Endothelial cell of umbilical vein (primary cell): ENCODE data around the gene SLCO3A1. TPM values are rescaled to one million over a fixed set of nuclear protein-coding genes. Genes with fewer than 3 reads are reported as not detected.

Experiments
- BruUV-seq: library from RNA; stranded (reverse); fragments of 400-500 nt; replicated peaks from 2 replicates; lab custom pipeline; 2021; lab: Mats Ljungman, UMichigan
- CTCF ChIA-PET: fragments of 300-600, 350-600 bp; sonication (Branson Sonifier 250); formaldehyde crosslinking; loops from one replicate; lab custom pipeline; 2021; ENCODE audit warnings: antibody characterized with exemption, inconsistent platforms; lab: Charles Lee
- POLR2A ChIA-PET: fragments of 300-600, 350-600 bp; sonication (Branson Sonifier 250); formaldehyde crosslinking; loops from one replicate; lab custom pipeline; 2021; ENCODE audit warnings: antibody characterized with exemption, inconsistent platforms; lab: Charles Lee
- DNase-seq: peaks from one replicate; pipeline ENCODE4 v3.0.0-alpha.2; 2011; ENCODE audit warnings: low read depth, low spot score
- FAIRE-seq: peaks from 2 replicates; lab custom pipeline; 2011; peaks lifted over from hg19 to GRCh38; lab: Jason Lieb, UNC
- H2AFZ ChIP-seq: 2 replicates; pipeline ENCODE4 v1.6.0; 2012; ENCODE audit warnings: low read depth, low read length, control low read depth, inconsistent platforms
- H3K27ac ChIP-seq: 2 replicates; pipeline ENCODE4 v1.5.1; 2011; ENCODE audit warnings: low read depth, mild to moderate bottlenecking, control low read depth, low read length, moderate library complexity; ENCODE audit not compliant: insufficient read depth
- H3K27me3 ChIP-seq, 2 experiments: 2 replicates each; pipeline versions ENCODE4 v1.6.0 to v1.6.1; 2011; ENCODE audit warnings: low read length in 2 of 2, mixed read lengths in 1 of 2; ENCODE audit not compliant: control insufficient read depth in 2 of 2, insufficient read depth in 2 of 2
- H3K36me3 ChIP-seq, 2 experiments: 2 replicates in 1 of 2; 3 replicates in 1 of 2; pipeline ENCODE4 v1.5.1; 2011; ENCODE audit warnings: low read length in 2 of 2, mild to moderate bottlenecking in 1 of 2, moderate library complexity in 1 of 2; ENCODE audit not compliant: control insufficient read depth in 2 of 2, insufficient read depth in 2 of 2; ENCODE audit errors: extremely low read depth in 1 of 2
- H3K4me1 ChIP-seq: 3 replicates; pipeline ENCODE4 v1.5.1; 2011; ENCODE audit warnings: mild to moderate bottlenecking, low read length; ENCODE audit not compliant: control insufficient read depth, insufficient read depth; ENCODE audit errors: extremely low read depth
- H3K4me2 ChIP-seq: 2 replicates; pipeline ENCODE4 v1.6.1; 2011; ENCODE audit warnings: low read length, control low read depth, mixed read lengths; ENCODE audit not compliant: insufficient read depth
- H3K4me3 ChIP-seq, 3 experiments: fragments of 200-600 bp in 1 of 3; sonication (generic), shearing (Covaris generic) in 1 of 3; replicated peaks in 1 of 3; 2 replicates each; pipeline ENCODE4 v1.5.1; 2011 to 2016; ENCODE audit warnings: control low read depth in 3 of 3, low read length in 3 of 3, mild to moderate bottlenecking in 2 of 3, inconsistent platforms in 1 of 3, low read depth in 1 of 3, moderate library complexity in 1 of 3; ENCODE audit not compliant: insufficient read depth in 1 of 3
- H3K79me2 ChIP-seq: 2 replicates; pipeline ENCODE4 v1.6.0; 2012; ENCODE audit warnings: low read length, inconsistent platforms; ENCODE audit not compliant: control insufficient read depth, insufficient read depth
- H3K9ac ChIP-seq: replicated peaks from 2 replicates; pipeline ENCODE3; 2011; ENCODE audit warnings: low read length, control low read depth; ENCODE audit not compliant: insufficient read depth; ENCODE audit errors: extremely low read depth
- H3K9me1 ChIP-seq: replicated peaks from 3 replicates; pipeline ENCODE4 v1.6.0; 2011; ENCODE audit warnings: mild to moderate bottlenecking, low read length; ENCODE audit not compliant: control insufficient read depth, insufficient read depth; ENCODE audit errors: extremely low read depth
- H3K9me3 ChIP-seq: replicated peaks from 2 replicates; pipeline ENCODE4 v1.5.1; 2012; ENCODE audit warnings: low read length, inconsistent platforms; ENCODE audit not compliant: control insufficient read depth, insufficient read depth
- H4K20me1 ChIP-seq: replicated peaks from 2 replicates; pipeline ENCODE3; 2011; ENCODE audit warnings: mild to moderate bottlenecking, low read length; ENCODE audit not compliant: control insufficient read depth, insufficient read depth; ENCODE audit errors: extremely low read depth
- FOS ChIP-seq: IDR thresholded peaks from 2 replicates; pipeline ENCODE4 v1.6.1; 2011; ENCODE audit warnings: mild to moderate bottlenecking, low read length, moderate library complexity, borderline replicate concordance; ENCODE audit not compliant: insufficient read depth
- JUN ChIP-seq: IDR thresholded peaks from 2 replicates; pipeline ENCODE4 v1.6.1; 2011; ENCODE audit warnings: borderline replicate concordance, low read depth; ENCODE audit not compliant: insufficient read length, insufficient read depth
- MYC ChIP-seq: IDR thresholded peaks from one replicate; pipeline ENCODE4 v1.6.1; 2011; ENCODE audit warnings: mild to moderate bottlenecking, low read depth, low read length
- POLR2AphosphoS5 ChIP-seq: IDR thresholded peaks from 2 replicates; pipeline ENCODE4 v1.6.1; 2012; ENCODE audit warnings: low read depth, mild to moderate bottlenecking, control low read depth, low read length, moderate library complexity; ENCODE audit not compliant: insufficient read depth
- dilution Hi-C: fragments of 300-500 bp; cut with MboI; formaldehyde crosslinking; loops from one replicate; pipeline ENCODE4 v1.15.0; 2019; ENCODE audit warnings: low sequenced_read_pairs; ENCODE audit not compliant: extremely low pct_ligation_motif_present
- intact Hi-C: fragments of 100-400 bp; cut with micrococcal nuclease; formaldehyde crosslinking; loops from one replicate; pipeline ENCODE4 v1.10.0; 2022
- polyA plus RNA-seq, 4 experiments: library from polyadenylated mRNA; depleted of rRNA in 3 of 4; stranded (reverse) in 3 of 4; unstranded in 1 of 4; fragments of >200 nt; gene quantifications; 2 replicates each; pipeline versions ENCODE4 v1.2.1 to v1.2.3, GENCODE V29; 2011 to 2012; ENCODE audit warnings: missing spikeins in 1 of 4
- total RNA-seq: library from RNA; stranded (reverse); gene quantifications from 2 replicates; pipeline ENCODE4 v1.2.3, GENCODE V29; 2021
- TF ChIP-seq, protein P1 (sequence below), 2 donors: IDR thresholded peaks; 1 replicate in 1 of 2; 2 replicates in 1 of 2; pipeline ENCODE4 v1.5.1; 2011; ENCODE audit warnings: low read length in 2 of 2, mild to moderate bottlenecking in 2 of 2, moderate library complexity in 2 of 2, control low read depth in 1 of 2, inconsistent platforms in 1 of 2, low read depth in 1 of 2; ENCODE audit not compliant: insufficient read depth in 1 of 2; ENCODE audit errors: extremely low read depth in 1 of 2

Gene SLCO3A1
- total and polyA plus RNA-seq, 2 donors (not counting 3 experiments of a cell fraction or from before 2014, with no cell fraction given): 0.88 to 0.92 TPM

DNA sequence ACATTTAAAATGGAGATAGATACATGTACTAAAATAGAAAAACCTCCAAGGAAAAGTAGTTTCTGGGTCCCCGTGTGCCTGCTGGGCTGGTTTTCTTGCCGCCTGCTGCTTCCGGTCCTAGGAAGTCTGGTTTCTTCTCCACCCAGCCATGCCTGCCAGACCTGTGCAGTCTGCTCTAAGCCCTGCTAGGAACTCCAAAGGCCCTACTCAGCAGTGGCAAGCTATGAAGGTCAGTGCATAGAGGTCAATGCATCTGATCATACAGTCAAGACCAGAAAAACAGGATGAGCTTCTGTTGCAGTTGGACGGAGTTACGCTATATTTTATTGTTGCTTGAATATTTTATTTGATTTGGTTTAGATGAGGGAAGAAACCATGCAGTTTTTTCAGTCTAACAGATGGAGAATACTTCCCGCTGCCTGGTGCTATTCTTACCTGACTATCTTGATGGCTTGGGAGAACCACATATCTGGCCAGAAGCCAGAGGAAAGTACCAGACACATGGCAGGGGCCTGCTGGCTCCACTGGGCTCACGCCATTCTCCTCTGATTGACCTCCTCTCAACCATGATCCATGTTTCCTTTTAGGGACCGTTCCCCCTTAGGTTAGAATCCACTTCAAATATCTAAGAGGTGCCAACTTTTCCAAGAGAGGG is 313.4 kb downstream of the SLCO3A1 start:
- no peaks in the 10 kb centered on the region for H3K9me3 ChIP-seq
- no peaks in the 10 kb centered on the region for H3K79me2 ChIP-seq
- H3K9ac ChIP-seq: no peak overlapping the region
- H3K4me3 ChIP-seq: no peak overlapping the region
- no peak for FAIRE-seq
- no peak for TF ChIP-seq POLR2AphosphoS5
- TF ChIP-seq JUN: no peak
- no peak for TF ChIP-seq FOS
- H3K4me2 ChIP-seq: no peak overlapping the region
- H3K27ac ChIP-seq: no peak overlapping the region
- H3K9me1 ChIP-seq: no peaks in the 10 kb centered on the region
- no TSS peak for BruUV-seq
- H2AFZ ChIP-seq: no peak overlapping the region
- H3K27me3 ChIP-seq: no peaks in the 10 kb centered on the region
- intact Hi-C loops (no loop called here), dilution Hi-C loops (no loop called here)
- H3K4me1 ChIP-seq: no peaks in the 10 kb centered on the region
- ChIA-PET POLR2A (no interaction called here), CTCF (no interaction called here)
- DNase-seq: no peak
- no peaks in the 10 kb centered on the region for H4K20me1 ChIP-seq
- H3K36me3 ChIP-seq: no peaks in the 10 kb centered on the region

DNA sequence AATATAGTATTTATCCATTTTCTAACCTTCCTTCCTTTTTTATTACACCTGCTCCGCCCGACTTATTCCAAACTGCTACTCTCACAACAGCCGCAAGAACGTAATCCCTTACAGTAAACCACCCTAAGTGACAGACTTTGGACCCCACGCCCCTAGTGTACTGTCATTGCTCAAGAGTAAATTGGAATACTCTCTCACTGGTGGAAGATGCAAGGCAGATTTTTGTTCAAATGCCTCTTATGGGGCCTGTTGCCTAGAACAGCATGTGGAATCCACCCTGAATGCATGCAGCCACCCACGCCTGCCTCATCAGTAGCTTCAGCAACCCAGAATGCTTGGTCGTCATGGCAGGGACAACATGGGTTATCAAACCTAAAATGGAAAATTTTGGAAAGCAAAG is 313.9 kb downstream of the SLCO3A1 start:
- no TSS peak for BruUV-seq
- H3K27me3 ChIP-seq: no peaks in the 10 kb centered on the region
- no peak for DNase-seq
- no peaks in the 10 kb centered on the region for H3K9me3 ChIP-seq
- ChIA-PET POLR2A (no interaction called here), CTCF (no interaction called here)
- H3K79me2 ChIP-seq: no peaks in the 10 kb centered on the region
- intact Hi-C loops: no loop called here
- no peak overlapping the region for H2AFZ ChIP-seq
- H3K36me3 ChIP-seq: no peaks in the 10 kb centered on the region
- H3K9ac ChIP-seq: no peak overlapping the region
- H4K20me1 ChIP-seq: no peaks in the 10 kb centered on the region
- H3K4me2 ChIP-seq: no peak overlapping the region
- TF ChIP-seq MYC: no peak
- TF ChIP-seq, protein P1, sequence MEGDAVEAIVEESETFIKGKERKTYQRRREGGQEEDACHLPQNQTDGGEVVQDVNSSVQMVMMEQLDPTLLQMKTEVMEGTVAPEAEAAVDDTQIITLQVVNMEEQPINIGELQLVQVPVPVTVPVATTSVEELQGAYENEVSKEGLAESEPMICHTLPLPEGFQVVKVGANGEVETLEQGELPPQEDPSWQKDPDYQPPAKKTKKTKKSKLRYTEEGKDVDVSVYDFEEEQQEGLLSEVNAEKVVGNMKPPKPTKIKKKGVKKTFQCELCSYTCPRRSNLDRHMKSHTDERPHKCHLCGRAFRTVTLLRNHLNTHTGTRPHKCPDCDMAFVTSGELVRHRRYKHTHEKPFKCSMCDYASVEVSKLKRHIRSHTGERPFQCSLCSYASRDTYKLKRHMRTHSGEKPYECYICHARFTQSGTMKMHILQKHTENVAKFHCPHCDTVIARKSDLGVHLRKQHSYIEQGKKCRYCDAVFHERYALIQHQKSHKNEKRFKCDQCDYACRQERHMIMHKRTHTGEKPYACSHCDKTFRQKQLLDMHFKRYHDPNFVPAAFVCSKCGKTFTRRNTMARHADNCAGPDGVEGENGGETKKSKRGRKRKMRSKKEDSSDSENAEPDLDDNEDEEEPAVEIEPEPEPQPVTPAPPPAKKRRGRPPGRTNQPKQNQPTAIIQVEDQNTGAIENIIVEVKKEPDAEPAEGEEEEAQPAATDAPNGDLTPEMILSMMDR (IDR thresholded peaks at IDR 0.05; ENCODE audit: extremely low read depth in 1 of 2, insufficient read depth in 1 of 2, low read depth in 1 of 2, low read length in 2 of 2): no peak
- TF ChIP-seq POLR2AphosphoS5: no peak
- dilution Hi-C loops: no loop called here
- no peak overlapping the region for H3K4me3 ChIP-seq
- no peak for FAIRE-seq
- H3K27ac ChIP-seq: no peak overlapping the region
- H3K9me1 ChIP-seq: no peaks in the 10 kb centered on the region
- H3K4me1 ChIP-seq: no peaks in the 10 kb centered on the region
